ENCODE data around the gene SULT1B1.
"Not testable (repeated sequence)": the region's sequence is repeated elsewhere in the genome, so short reads cannot be mapped to it uniquely, and the experiment has no call there.

The SULT1B1 gene

DNA sequence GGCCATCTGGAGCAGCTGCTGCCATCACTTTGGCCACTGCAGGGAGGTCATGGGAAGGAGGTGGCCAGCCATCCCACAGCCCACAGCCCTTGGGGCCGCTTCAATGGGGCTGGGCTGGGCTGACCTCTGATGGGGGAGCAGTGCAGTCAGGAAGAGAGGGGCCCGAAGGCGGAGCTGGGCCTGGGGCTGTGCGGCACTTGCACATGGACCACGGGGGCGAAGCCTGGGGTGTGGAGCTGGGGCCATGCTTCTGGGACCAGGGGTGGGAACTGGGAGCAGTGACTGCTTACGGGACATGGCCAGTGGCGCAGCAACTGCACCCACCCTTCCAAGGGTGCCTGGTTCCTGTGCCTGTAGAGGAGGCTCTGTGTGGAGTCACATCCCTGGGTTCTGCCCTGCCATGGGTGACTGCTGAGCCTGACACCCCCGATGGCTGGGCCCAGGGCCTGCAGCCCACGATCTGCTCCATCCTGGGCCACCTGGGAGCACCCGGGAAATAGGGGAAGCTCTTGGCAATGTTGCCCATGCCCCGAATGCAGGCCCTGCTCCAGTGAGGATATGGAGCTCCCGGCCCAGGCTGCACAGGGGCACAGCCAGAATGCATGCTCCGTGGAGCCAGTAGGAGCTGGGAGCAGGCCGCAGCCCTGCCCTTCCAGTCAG is 22.4 kb upstream of the SULT1B1 start:
- TF ChIP-seq, protein P1, sequence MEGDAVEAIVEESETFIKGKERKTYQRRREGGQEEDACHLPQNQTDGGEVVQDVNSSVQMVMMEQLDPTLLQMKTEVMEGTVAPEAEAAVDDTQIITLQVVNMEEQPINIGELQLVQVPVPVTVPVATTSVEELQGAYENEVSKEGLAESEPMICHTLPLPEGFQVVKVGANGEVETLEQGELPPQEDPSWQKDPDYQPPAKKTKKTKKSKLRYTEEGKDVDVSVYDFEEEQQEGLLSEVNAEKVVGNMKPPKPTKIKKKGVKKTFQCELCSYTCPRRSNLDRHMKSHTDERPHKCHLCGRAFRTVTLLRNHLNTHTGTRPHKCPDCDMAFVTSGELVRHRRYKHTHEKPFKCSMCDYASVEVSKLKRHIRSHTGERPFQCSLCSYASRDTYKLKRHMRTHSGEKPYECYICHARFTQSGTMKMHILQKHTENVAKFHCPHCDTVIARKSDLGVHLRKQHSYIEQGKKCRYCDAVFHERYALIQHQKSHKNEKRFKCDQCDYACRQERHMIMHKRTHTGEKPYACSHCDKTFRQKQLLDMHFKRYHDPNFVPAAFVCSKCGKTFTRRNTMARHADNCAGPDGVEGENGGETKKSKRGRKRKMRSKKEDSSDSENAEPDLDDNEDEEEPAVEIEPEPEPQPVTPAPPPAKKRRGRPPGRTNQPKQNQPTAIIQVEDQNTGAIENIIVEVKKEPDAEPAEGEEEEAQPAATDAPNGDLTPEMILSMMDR (IDR thresholded peaks at IDR 0.05; ENCODE audit: low read depth, low read length) = no peak
- DNase-seq (ENCODE audit: low read depth in 2 of 2) = no peak
- H3K4me3 ChIP-seq (replicated peaks in 1 of 2; ENCODE audit: low read depth in 2 of 2, low read length in 2 of 2) = no peak overlapping the region

DNA sequence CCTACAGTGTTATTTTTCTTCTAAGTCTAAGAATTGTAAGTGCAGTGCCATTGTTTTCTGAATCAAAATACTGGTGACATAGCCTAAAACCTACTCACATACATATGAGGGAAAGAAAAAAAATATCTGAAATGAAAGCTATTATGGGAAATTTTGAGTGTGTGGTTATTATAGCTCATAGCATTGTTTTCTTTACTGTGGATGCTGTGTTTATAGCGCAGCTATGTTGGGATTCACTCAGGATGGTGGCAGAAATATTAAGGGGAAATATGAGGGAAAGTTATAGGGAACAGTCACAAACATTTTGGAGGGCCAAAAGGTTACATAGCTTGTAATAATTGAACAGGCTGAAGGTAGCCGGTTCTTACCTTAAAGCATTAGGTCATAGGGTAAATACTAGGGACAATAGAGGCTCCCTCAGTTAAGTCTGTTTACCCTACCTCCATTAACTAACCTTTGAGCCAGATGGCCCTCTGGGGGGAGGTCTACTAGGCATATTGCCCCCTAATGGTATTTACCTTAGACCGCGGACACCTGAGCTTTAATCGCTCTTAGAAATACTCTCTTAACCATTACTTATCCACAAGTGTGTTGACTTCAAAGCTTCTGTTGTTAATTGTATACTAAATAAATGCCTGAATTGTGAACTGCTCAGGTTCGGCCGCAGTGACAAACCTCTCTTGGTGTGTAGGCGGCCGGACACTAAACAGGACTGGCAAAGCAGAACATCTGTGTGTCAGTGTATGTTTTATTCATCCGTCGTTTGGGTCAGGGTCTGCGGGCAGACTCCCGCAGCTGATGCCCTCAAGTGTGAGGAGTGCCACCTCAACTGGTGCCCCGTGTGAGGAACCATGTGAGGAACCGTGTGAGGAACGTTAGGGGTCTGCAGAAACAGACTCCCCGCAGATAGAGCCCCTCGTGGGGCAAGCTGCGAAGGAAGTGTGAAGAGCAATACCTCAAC is 21.3 kb upstream of the SULT1B1 start:
- H3K4me3 ChIP-seq (replicated peaks in 1 of 2; ENCODE audit: low read depth in 2 of 2, low read length in 2 of 2) = no peak overlapping the region
- TF ChIP-seq, protein P1 (IDR thresholded peaks at IDR 0.05; ENCODE audit: low read depth, low read length) = no peak
- DNase-seq (ENCODE audit: low read depth in 2 of 2) = no peak

DNA sequence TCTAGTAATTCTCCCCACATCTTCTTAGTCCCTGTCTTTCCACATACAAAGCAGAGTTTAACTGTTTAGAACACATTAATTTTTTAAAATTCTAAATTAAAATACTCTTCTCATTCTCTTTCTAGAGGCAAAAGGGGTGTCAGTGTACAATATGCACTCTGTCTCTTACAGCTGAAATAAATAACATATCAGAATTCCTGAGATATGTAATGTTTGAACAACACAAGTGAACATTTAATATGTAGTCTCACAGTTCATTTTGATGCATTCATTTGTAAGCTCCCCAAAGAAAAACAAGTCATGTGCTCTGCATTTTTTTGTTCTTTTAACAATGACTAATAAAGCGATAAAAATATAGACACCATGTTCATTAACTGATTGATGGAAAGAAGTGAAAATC is 19.7 kb upstream of the SULT1B1 start:
- DNase-seq (ENCODE audit: low read depth in 2 of 2) = no peak
- H3K4me3 ChIP-seq (replicated peaks in 1 of 2; ENCODE audit: low read depth in 2 of 2, low read length in 2 of 2) = no peak overlapping the region
- TF ChIP-seq, protein P1 (IDR thresholded peaks at IDR 0.05; ENCODE audit: low read depth, low read length) = no peak

DNA sequence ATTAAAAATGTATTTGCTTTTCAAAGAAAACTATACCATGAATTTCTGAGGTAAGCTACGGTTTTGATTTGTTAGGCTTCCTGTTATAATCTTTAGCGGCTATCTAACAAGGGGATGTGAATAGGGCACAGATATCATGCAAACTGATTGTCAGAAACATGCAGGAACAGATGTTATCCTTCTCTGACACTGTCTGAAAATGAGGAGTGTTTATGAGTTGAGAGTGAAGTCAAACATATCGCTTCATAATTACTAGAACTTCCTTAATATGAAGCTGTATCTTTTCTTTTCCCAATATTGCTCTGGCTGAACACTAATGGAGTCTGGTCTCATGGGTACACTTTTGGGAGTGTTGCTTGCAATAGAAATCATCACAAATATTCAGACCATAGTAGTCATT is 16.3 kb upstream of the SULT1B1 start:
- no peak for DNase-seq (ENCODE audit: low read depth in 2 of 2)
- TF ChIP-seq, protein P1 (IDR thresholded peaks at IDR 0.05; ENCODE audit: low read depth, low read length) = no peak
- H3K4me3 ChIP-seq (replicated peaks in 1 of 2; ENCODE audit: low read depth in 2 of 2, low read length in 2 of 2) = no peak overlapping the region

DNA sequence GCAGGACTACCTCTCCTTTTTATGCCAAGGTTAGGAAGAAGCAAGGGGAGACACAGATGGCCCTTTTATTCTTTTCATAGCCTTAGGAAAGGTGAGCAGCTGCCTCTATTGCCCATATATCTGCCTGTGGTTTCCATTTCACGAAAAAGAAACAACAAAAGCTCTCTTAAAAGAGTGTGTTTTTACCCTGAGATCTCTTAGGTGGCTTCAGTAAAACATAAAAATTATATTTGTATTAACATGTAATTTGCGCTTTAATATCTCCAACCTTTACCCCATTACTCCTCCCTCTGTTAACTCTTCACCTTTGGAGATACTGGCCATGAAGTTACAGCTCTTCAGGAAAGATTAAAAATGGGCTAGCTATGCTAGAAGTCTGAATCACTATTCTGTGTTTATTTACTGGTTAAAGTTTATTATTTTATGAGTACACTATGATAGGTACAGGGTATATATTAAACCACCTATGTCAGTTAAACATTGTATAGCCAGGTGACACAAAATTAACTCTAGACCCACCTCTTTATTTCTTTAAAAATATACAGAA is 15.0 kb upstream of the SULT1B1 start:
- no peak for DNase-seq (ENCODE audit: low read depth in 2 of 2)
- TF ChIP-seq, protein P1 (IDR thresholded peaks at IDR 0.05; ENCODE audit: low read depth, low read length) = no peak
- no peak overlapping the region for H3K4me3 ChIP-seq (replicated peaks in 1 of 2; ENCODE audit: low read depth in 2 of 2, low read length in 2 of 2)

DNA sequence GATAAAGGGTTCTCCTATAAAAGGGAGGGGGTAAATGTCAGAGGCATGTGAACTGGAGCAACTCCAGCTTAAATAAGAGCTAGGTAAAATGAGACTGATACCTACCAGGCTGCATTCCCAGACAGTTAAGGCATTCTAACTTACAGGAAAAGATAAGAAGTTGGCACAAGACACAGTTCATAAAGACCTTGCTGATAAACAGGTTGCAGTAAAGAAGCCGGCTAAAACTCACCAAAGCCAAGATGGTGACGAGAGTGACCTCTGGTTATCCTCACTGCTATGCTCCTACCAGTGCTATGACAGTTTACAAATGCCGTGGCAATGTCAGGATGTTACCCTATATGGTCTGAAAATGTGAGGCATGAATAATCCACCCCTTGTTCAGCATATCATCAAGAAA is 13.1 kb upstream of the SULT1B1 start:
- H3K4me3 ChIP-seq (replicated peaks in 1 of 2; ENCODE audit: low read depth in 2 of 2, low read length in 2 of 2) = no peak overlapping the region
- TF ChIP-seq, protein P1 (IDR thresholded peaks at IDR 0.05; ENCODE audit: low read depth, low read length) = no peak
- peak in 1 of 2 donors; percentile 60 for DNase-seq (ENCODE audit: low read depth in 2 of 2)

DNA sequence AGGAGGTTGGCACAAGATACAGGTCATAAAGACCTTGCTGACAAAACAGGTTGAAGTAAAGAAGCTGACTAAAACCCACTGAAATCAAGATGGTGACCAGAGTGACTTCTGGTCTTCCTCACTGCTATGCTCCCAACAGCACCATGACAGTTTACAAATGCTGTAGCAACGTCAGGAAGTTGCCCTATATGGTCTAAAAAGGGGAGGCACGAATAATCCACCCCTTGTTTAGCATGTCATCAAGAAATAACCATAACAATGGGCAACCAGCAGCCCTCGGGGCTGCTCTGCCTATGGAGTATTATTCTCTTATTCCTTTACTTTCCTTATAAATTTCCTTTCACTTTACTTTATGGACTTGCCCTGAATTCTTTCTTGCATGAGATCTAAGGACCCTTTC is 8.1 kb upstream of the SULT1B1 start:
- not testable (repeated sequence) for H3K4me3 ChIP-seq (replicated peaks in 1 of 2; ENCODE audit: low read depth in 2 of 2, low read length in 2 of 2); DNase-seq (ENCODE audit: low read depth in 2 of 2)
